ENCODE data around the gene SHQ1. TPM values are rescaled to one million over a fixed set of nuclear protein-coding genes. Genes with fewer than 3 reads are reported as not detected.
"Not testable (repeated sequence)": the region's sequence is repeated elsewhere in the genome, so short reads cannot be mapped to it uniquely, and the experiment has no call there.

SHQ1 gene
- total RNA-seq, 1 donor from 2014 or later, result 33.4 TPM

GRCh38 chr3:72721683-72722381, 126.4 kb downstream of the SHQ1 start:
- DNase-seq (ENCODE audit: low read depth), result no peak

- no peak for DNase-seq (ENCODE audit: low read depth)
These were observed 127.7 kb downstream of the SHQ1 start for GRCh38 chr3:72720566-72720965.

- no peak for DNase-seq (ENCODE audit: low read depth)
These were observed 129.1 kb downstream of the SHQ1 start for GRCh38 chr3:72719137-72719536.

- not testable (repeated sequence) for DNase-seq (ENCODE audit: low read depth)
These were observed 134.1 kb downstream of the SHQ1 start for GRCh38 chr3:72714135-72714534.

GRCh38 chr3:72710471-72710870, 137.8 kb downstream of the SHQ1 start:
- not testable (repeated sequence) for DNase-seq (ENCODE audit: low read depth)

GRCh38 chr3:72708441-72708840, 139.8 kb downstream of the SHQ1 start:
- no peak for DNase-seq (ENCODE audit: low read depth)

GRCh38 chr3:72702997-72703396, 145.2 kb downstream of the SHQ1 start:
- DNase-seq (ENCODE audit: low read depth), result no peak

- peak; percentile 12 for DNase-seq (ENCODE audit: low read depth)
These were observed 145.9 kb downstream of the SHQ1 start for GRCh38 chr3:72702390-72702789.

- DNase-seq (ENCODE audit: low read depth), result no peak
These were observed 148.1 kb downstream of the SHQ1 start for GRCh38 chr3:72700106-72700505.

- DNase-seq (ENCODE audit: low read depth), result no peak
These were observed 148.6 kb downstream of the SHQ1 start for GRCh38 chr3:72699631-72700030.

Other genes with a start within 250 kb of the SHQ1 start
- 59.7 and 66.4 TPM in 2 replicates for gene GXYLT2, start 39.6 kb upstream of the SHQ1 start, total RNA-seq
- gene PPP4R2, start 148.4 kb upstream of the SHQ1 start, total RNA-seq, result 95.2 and 124 TPM in 2 replicates
- gene EBLN2, start 213.2 kb upstream of the SHQ1 start, total RNA-seq, result 3.4 and 3.7 TPM in 2 replicates